NCI-H1092 treated with DMSO at 0.1 percent for 48 hours (cell line): ENCODE measurements around the gene CHMP5.

ENCODE experiments used
- DNase-seq: peaks from one replicate; lab custom pipeline; 2025; lab: John Stamatoyannopoulos, UW

Gene CHMP5

GRCh38 chr9:33244137-33244784, 20.6 kb upstream of the CHMP5 start:
- no peak for DNase-seq

GRCh38 chr9:33245341-33245740, 19.5 kb upstream of the CHMP5 start:
- no peak for DNase-seq

GRCh38 chr9:33246269-33246860, 18.5 kb upstream of the CHMP5 start:
- DNase-seq = no peak

- no peak for DNase-seq
Observed at GRCh38 chr9:33248606-33249005, 16.2 kb upstream of the CHMP5 start.

GRCh38 chr9:33249087-33249658, 15.7 kb upstream of the CHMP5 start:
- DNase-seq = no peak

- DNase-seq = no peak
Observed at GRCh38 chr9:33249983-33250382, 14.9 kb upstream of the CHMP5 start.

- DNase-seq = no peak
Observed at GRCh38 chr9:33250458-33250995, 14.3 kb upstream of the CHMP5 start.

- DNase-seq = no peak
Observed at GRCh38 chr9:33254211-33254610, 10.6 kb upstream of the CHMP5 start.

GRCh38 chr9:33255014-33255413, 9.8 kb upstream of the CHMP5 start:
- no peak for DNase-seq

- no peak for DNase-seq
Observed at GRCh38 chr9:33255471-33255870, 9.4 kb upstream of the CHMP5 start.

- no peak for DNase-seq
Observed at GRCh38 chr9:33256236-33256635, 8.6 kb upstream of the CHMP5 start.

- DNase-seq = no peak
Observed at GRCh38 chr9:33257276-33257675, 7.6 kb upstream of the CHMP5 start.

- DNase-seq = no peak
Observed at GRCh38 chr9:33260372-33260771, 4.5 kb upstream of the CHMP5 start.

GRCh38 chr9:33263131-33264002, 1.5 kb upstream of the CHMP5 start:
- DNase-seq = peak; percentile 47

GRCh38 chr9:33264003-33264472, 811 bp upstream of the CHMP5 start:
- DNase-seq = peak; percentile 31

GRCh38 chr9:33265211-33265865, 489 bp downstream of the CHMP5 start:
- no peak for DNase-seq

- DNase-seq = no peak
Observed at GRCh38 chr9:33267151-33267767, 2.4 kb downstream of the CHMP5 start.

GRCh38 chr9:33270146-33270545, 5.3 kb downstream of the CHMP5 start:
- DNase-seq = no peak

- DNase-seq = no peak
Observed at GRCh38 chr9:33272061-33272460, 7.2 kb downstream of the CHMP5 start.

- no peak for DNase-seq
Observed at GRCh38 chr9:33273266-33273971, 8.6 kb downstream of the CHMP5 start.

- DNase-seq = no peak
Observed at GRCh38 chr9:33273972-33274328, 9.1 kb downstream of the CHMP5 start.
